GM18951 (cell line): ENCODE results near the gene RGS5.

ENCODE experiments used
- POLR2A ChIP-seq: IDR thresholded peaks from 4 replicates; pipeline ENCODE4 v1.6.1; 2011; ENCODE audit warnings: mild to moderate bottlenecking; ENCODE audit not compliant: insufficient read length, insufficient read depth; ENCODE audit errors: extremely low read depth
- in situ Hi-C: fragments of 300-500 bp; cut with MboI; formaldehyde crosslinking; loops from one replicate; pipeline ENCODE4 v1.12.0; 2022; ENCODE audit warnings: low sequenced_read_pairs, mixed read lengths, inconsistent platforms; ENCODE audit not compliant: unreplicated experiment

Gene RGS5

DNA sequence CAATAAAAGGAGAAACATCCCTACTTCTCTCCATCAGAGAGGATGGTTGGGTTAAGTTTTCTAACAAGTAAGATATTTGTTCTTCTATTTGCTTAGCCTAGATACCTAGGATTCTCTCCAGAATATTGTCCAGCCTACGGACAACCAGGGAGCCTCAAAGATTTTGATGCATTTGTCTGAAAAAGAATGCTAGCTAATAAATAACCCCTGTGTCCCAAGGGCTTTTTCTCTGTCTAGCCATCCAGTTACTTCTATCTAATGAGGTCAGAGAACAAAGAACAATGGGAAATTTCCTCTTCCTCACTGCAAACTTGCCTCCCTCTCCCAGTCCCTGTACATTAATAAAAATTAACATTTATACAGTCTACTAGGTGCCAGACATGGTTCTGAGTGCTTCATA, 810 bp downstream of the RGS5 start:
- in situ Hi-C loops = no loop called here
- TF ChIP-seq POLR2A = no peak

DNA sequence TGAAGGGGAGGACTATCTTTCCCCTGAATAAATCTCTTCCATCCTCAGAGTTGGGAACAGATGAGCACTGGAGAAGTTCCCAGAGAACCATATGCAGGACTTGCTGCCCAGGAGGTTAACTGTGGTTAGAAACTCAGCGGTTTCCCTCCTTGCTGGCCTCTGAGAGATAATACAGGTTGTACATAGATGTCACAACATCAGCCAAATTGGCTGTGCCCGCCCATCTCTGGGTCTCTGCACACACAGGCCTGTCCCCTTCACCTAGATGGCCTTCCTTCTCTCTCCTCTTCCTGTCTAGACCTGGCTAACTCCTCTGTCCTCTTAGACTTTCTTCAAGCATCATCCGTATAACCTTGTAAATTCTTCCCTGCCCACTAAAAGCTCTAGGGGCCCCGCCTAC, 5.7 kb downstream of the RGS5 start:
- no peak for TF ChIP-seq POLR2A
- in situ Hi-C loops = loop anchor here (25.0 kb wide), 1 partner anchor 335 kb away; the partner anchor contains the start of gene CCDC190

DNA sequence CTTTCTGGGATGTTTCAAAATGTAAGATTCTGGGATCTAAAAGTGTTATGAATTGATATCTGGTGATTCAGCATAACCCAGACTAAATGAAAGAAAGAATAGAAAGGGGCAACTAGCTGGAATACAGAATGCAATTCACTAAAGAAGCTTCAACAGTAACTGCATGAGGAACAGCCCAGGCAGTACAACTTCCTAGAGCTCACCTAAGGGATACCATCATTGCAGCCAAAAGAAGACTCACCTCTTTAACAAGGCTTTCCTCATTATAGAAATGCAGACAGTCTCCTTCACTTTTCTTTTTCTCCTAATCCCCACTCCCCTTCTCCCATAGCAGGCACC, 6.3 kb downstream of the RGS5 start:
- in situ Hi-C loops = loop anchor here (25.0 kb wide), 1 partner anchor 334 kb away; the partner anchor contains the start of gene CCDC190
- TF ChIP-seq POLR2A = no peak

GRCh38 chr1:163195728-163196448, 6.8 kb downstream of the RGS5 start:
- TF ChIP-seq POLR2A = no peak
- in situ Hi-C loops = loop anchor here (25.0 kb wide), 1 partner anchor 334 kb away; the partner anchor contains the start of gene CCDC190

DNA sequence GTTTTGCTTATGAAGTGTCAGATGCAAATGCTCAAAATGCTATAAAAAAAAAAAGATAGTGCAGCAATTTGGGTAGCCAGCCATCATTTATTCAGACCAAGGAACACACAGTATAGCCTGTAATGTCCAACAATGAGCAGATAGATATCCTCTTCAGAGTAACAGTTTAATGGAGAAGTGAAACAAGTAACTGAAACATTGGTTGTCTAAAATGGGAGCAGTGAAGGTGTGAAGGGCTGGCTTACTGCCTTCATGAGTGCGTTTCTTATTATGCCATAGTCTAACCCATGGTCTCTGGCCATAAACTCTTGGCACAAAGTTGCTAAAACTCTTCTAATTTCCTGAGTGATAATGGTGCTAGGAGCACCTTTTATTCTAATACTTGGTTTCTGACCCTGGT, 11.4 kb downstream of the RGS5 start:
- TF ChIP-seq POLR2A = no peak
- in situ Hi-C loops = loop anchor here (25.0 kb wide), 1 partner anchor 329 kb away; the partner anchor contains the start of gene CCDC190

DNA sequence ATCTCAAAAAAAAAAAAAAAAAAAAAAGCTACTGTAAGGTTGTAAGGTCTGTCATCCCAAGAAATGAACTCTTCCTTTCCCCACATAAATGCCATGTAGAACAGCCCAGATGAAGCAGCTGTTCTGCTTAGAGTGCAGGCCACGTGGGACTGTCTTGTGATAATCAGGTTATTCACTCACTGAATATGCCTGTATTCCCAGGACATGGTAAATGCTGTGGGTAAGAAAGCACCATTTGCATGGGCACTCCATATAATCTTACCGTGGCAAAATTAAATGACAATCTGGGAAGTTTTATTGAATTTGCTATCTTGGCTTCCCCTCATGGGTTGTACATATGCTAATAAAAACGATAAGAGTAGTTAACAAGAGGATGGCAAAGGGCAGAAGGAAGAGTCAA, 13.8 kb downstream of the RGS5 start:
- TF ChIP-seq POLR2A = no peak
- in situ Hi-C loops = loop anchor here (25.0 kb wide), 1 partner anchor 327 kb away; the partner anchor contains the start of gene CCDC190

- no peak for TF ChIP-seq POLR2A
- in situ Hi-C loops = loop anchor here (25.0 kb wide), 1 partner anchor 326 kb away; the partner anchor contains the start of gene CCDC190
These were observed 14.9 kb downstream of the RGS5 start for GRCh38 chr1:163187849-163188248.

DNA sequence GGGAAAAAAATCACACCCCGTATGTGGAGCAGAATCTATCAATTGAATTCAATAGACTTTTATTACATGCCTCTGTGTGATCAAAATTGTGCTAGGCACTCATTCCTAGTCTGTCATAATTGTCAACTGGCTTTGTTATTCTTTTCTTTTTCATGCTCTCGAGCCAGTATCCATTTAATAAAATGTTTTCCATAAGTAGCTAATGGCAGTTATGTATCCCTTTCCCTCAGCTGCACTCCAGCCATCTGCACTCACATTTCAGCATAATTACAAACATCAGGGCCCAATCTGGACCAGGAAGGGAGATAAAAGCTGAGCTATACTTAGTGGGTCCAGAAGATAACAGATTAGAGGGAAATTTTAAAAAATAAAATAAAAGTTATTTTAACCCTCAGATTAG, 15.9 kb downstream of the RGS5 start:
- in situ Hi-C loops = loop anchor here (25.0 kb wide), 1 partner anchor 325 kb away; the partner anchor contains the start of gene CCDC190
- TF ChIP-seq POLR2A = no peak

GRCh38 chr1:163182330-163182949, 20.3 kb downstream of the RGS5 start:
- TF ChIP-seq POLR2A = no peak
- in situ Hi-C loops = loop anchor here (25.0 kb wide), 1 partner anchor 320 kb away; the partner anchor contains the start of gene CCDC190

GRCh38 chr1:163178628-163179027, 24.1 kb downstream of the RGS5 start:
- no peak for TF ChIP-seq POLR2A
- in situ Hi-C loops = loop anchor here (25.0 kb wide), 1 partner anchor 316 kb away; the partner anchor contains the start of gene CCDC190

GRCh38 chr1:163176797-163177196, 25.9 kb downstream of the RGS5 start:
- in situ Hi-C loops = loop anchor here (25.0 kb wide), 1 partner anchor 314 kb away; the partner anchor contains the start of gene CCDC190
- TF ChIP-seq POLR2A = no peak

- no peak for TF ChIP-seq POLR2A
- in situ Hi-C loops = loop anchor here (25.0 kb wide), 1 partner anchor 312 kb away; the partner anchor contains the start of gene CCDC190
These were observed 27.9 kb downstream of the RGS5 start for GRCh38 chr1:163174524-163175437.

DNA sequence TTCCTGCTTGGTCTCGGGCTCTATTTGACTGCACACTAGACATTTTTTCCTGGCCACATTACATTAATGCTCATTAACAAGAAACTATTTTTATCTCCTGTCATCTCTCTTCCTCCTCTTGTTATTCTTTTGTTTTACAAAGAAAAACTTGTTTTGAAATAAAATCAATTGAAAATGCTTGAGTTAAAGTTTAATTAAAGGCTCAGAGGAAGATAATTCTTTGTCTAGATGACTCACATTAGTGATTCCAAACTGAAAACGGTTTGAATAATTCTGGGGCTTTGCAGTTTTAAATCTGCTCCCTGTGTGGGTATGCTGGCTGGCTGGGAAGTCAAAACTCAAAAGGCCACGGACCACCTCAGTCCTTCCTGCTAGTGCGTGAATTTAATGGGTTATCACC, 29.6 kb downstream of the RGS5 start:
- in situ Hi-C loops = no loop called here
- no peak for TF ChIP-seq POLR2A
